HG02623 (cell line): ENCODE measurements around the gene KIF21A.

Source experiments
- ATAC-seq: cut with Tn5 transposase; IDR thresholded peaks from one replicate; pipeline ENCODE4 v1.9.1; 2021; ENCODE audit warnings: moderate library complexity; ENCODE audit not compliant: unreplicated experiment

Gene KIF21A

GRCh38 chr12:39292125-39292630 lies 150.7 kb downstream of the KIF21A start:
- no peak for ATAC-seq

GRCh38 chr12:39287817-39288216 lies 155.1 kb downstream of the KIF21A start:
- ATAC-seq = no peak

- ATAC-seq = no peak
Observed at GRCh38 chr12:39287409-39287808, 155.5 kb downstream of the KIF21A start.

GRCh38 chr12:39278426-39278825 lies 164.5 kb downstream of the KIF21A start:
- no peak for ATAC-seq

- peak; percentile 69 for ATAC-seq
Observed at GRCh38 chr12:39277416-39277815, 165.5 kb downstream of the KIF21A start.

- no peak for ATAC-seq
Observed at GRCh38 chr12:39275846-39276245, 167.1 kb downstream of the KIF21A start.

GRCh38 chr12:39272871-39273655 lies 169.9 kb downstream of the KIF21A start:
- peak; percentile 48 for ATAC-seq

GRCh38 chr12:39269492-39269891 lies 173.4 kb downstream of the KIF21A start:
- ATAC-seq = no peak

- ATAC-seq = no peak
Observed at GRCh38 chr12:39267886-39268285, 175.0 kb downstream of the KIF21A start.

- no peak for ATAC-seq
Observed at GRCh38 chr12:39252628-39253027, 190.3 kb downstream of the KIF21A start.
